ENCODE measurements around the gene ZNF892.

- TF ChIP-seq POU2F2 (IDR thresholded peaks at IDR 0.05; ENCODE audit: low read depth, low read length) = no peak
- TF ChIP-seq POLR2A (IDR thresholded peaks at IDR 0.05; ENCODE audit: low read depth, low read length) = no peak
- TF ChIP-seq POLR2AphosphoS5 (IDR thresholded peaks at IDR 0.05; ENCODE audit: low read depth, low read length) = no peak
Observed at GRCh38 chr2:95165030-95165370, 42.3 kb upstream of the ZNF892 start.

Data from GM12891 (cell line).